H9 (cell line): Measurements from ENCODE around the gene NGB. TPM values are rescaled to one million over a fixed set of nuclear protein-coding genes. Genes with fewer than 3 reads are reported as not detected.

Experiments
- DNase-seq: peaks from one replicate; pipeline ENCODE4 v3.0.0-alpha.2; 2017
- H2AFZ ChIP-seq: one replicate; pipeline ENCODE4 v1.6.1; 2013; ENCODE audit warnings: mild to moderate bottlenecking, low read length, control low read depth, moderate library complexity
- H2AK5ac ChIP-seq: 2 replicates; pipeline ENCODE4 v1.6.1; 2013; ENCODE audit warnings: low read length, control low read depth, mixed read lengths; ENCODE audit not compliant: insufficient read length
- H2BK120ac ChIP-seq: one replicate; pipeline ENCODE4 v1.6.1; 2013; ENCODE audit warnings: low read depth, mild to moderate bottlenecking, low read length, control low read depth, inconsistent platforms; ENCODE audit not compliant: poor library complexity, severe bottlenecking
- H2BK12ac ChIP-seq: 2 replicates; pipeline ENCODE4 v1.6.1; 2013; ENCODE audit warnings: low read length, control low read depth, mixed read lengths, low read depth; ENCODE audit not compliant: insufficient read length
- H2BK15ac ChIP-seq: 2 replicates; pipeline ENCODE4 v1.6.1; 2013; ENCODE audit warnings: low read depth, low read length, control low read depth
- H2BK20ac ChIP-seq: one replicate; pipeline ENCODE4 v1.6.1; 2013; ENCODE audit warnings: low read depth, mild to moderate bottlenecking, low read length, control low read depth, inconsistent platforms; ENCODE audit not compliant: poor library complexity, severe bottlenecking
- H2BK5ac ChIP-seq: 2 replicates; pipeline ENCODE4 v1.6.1; 2013; ENCODE audit warnings: low read length, control low read depth, mixed read lengths; ENCODE audit not compliant: insufficient read length
- H3K14ac ChIP-seq: 2 replicates; pipeline ENCODE4 v1.6.1; 2013; ENCODE audit warnings: low read length, control low read depth; ENCODE audit not compliant: insufficient read depth
- H3K18ac ChIP-seq: 2 replicates; pipeline ENCODE4 v1.6.1; 2013; ENCODE audit warnings: low read depth, mild to moderate bottlenecking, mixed read lengths, low read length, control low read depth; ENCODE audit not compliant: insufficient read length
- H3K23ac ChIP-seq: 2 replicates; pipeline ENCODE4 v1.6.1; 2013; ENCODE audit warnings: low read length, control low read depth, mixed read lengths, low read depth; ENCODE audit not compliant: insufficient read length
- H3K23me2 ChIP-seq: 2 replicates; pipeline ENCODE4 v1.6.1; 2013; ENCODE audit warnings: low read depth, mild to moderate bottlenecking, mixed read lengths, low read length, control low read depth; ENCODE audit not compliant: insufficient read length, poor library complexity, severe bottlenecking
- H3K27ac ChIP-seq: 2 replicates; pipeline ENCODE4 v1.5.1; 2013; ENCODE audit warnings: low read length, control low read depth, mixed read lengths, low read depth; ENCODE audit not compliant: insufficient read length
- H3K27me3 ChIP-seq: 2 replicates; pipeline ENCODE4 v1.6.1; 2013; ENCODE audit warnings: low read length, control low read depth, inconsistent platforms; ENCODE audit not compliant: insufficient read depth
- H3K4ac ChIP-seq: 2 replicates; pipeline ENCODE4 v1.6.1; 2013; ENCODE audit warnings: low read depth, mild to moderate bottlenecking, control low read depth, inconsistent platforms, low read length, moderate library complexity
- H3K4me1 ChIP-seq: 2 replicates; pipeline ENCODE4 v1.6.1; 2013; ENCODE audit warnings: low read length, control low read depth, inconsistent platforms; ENCODE audit not compliant: insufficient read depth
- H3K4me2 ChIP-seq: 2 replicates; pipeline ENCODE4 v1.6.1; 2013; ENCODE audit warnings: low read length, control low read depth, mixed read lengths; ENCODE audit not compliant: insufficient read length, insufficient read depth
- H3K56ac ChIP-seq: 2 replicates; pipeline ENCODE4 v1.6.1; 2013; ENCODE audit warnings: low read depth, mild to moderate bottlenecking, mixed read lengths, low read length, control low read depth; ENCODE audit not compliant: insufficient read length
- H3K79me1 ChIP-seq: 2 replicates; pipeline ENCODE4 v1.6.1; 2013; ENCODE audit warnings: low read depth, mild to moderate bottlenecking, moderate library complexity, low read length, control low read depth, inconsistent platforms; ENCODE audit not compliant: insufficient read depth, poor library complexity, severe bottlenecking
- H3K79me2 ChIP-seq: 2 replicates; pipeline ENCODE4 v1.6.1; 2013; ENCODE audit warnings: low read length, control low read depth, inconsistent platforms; ENCODE audit not compliant: insufficient read depth
- H3K9ac ChIP-seq: 2 replicates; pipeline ENCODE4 v1.6.1; 2013; ENCODE audit warnings: low read length, control low read depth, mixed read lengths; ENCODE audit not compliant: insufficient read length; ENCODE audit errors: extremely low read depth
- H3K9me3 ChIP-seq: one replicate; pipeline ENCODE4 v1.6.1; 2013; ENCODE audit warnings: low read depth, low read length, inconsistent platforms; ENCODE audit not compliant: control insufficient read depth
- H3T11ph ChIP-seq: one replicate; pipeline ENCODE4 v1.6.1; 2013; ENCODE audit warnings: mild to moderate bottlenecking, low read length, control low read depth, inconsistent platforms
- H4K20me1 ChIP-seq: one replicate; pipeline ENCODE4 v1.6.1; 2013; ENCODE audit not compliant: control insufficient read depth, insufficient read length, insufficient read depth
- H4K5ac ChIP-seq: 2 replicates; pipeline ENCODE4 v1.6.1; 2013; ENCODE audit warnings: low read depth, mild to moderate bottlenecking, mixed read lengths, low read length, control low read depth; ENCODE audit not compliant: insufficient read length
- H4K8ac ChIP-seq: replicated peaks from 2 replicates; pipeline ENCODE4 v1.6.1; 2013; ENCODE audit warnings: low read length, control low read depth, mixed read lengths, low read depth; ENCODE audit not compliant: insufficient read length
- H4K91ac ChIP-seq: 2 replicates; pipeline ENCODE4 v1.6.1; 2013; ENCODE audit warnings: low read depth, mild to moderate bottlenecking, moderate library complexity, mixed read lengths, low read length, control low read depth; ENCODE audit not compliant: insufficient read length
- H3K27ac Mint-ChIP-seq, 3 experiments: 2 replicates in 2 of 3; 3 replicates in 1 of 3; pipeline ENCODE4 v1.8.0; 2020 to 2021; ENCODE audit warnings: mixed read lengths in 3 of 3, mild to moderate bottlenecking in 1 of 3, moderate library complexity in 1 of 3
- H3K27me3 Mint-ChIP-seq: 2 replicates; pipeline ENCODE4 v1.8.0; 2021; ENCODE audit warnings: low read depth, mild to moderate bottlenecking, moderate library complexity, mixed read lengths
- H3K36me3 Mint-ChIP-seq, 3 experiments: 2 replicates in 2 of 3; 3 replicates in 1 of 3; pipeline ENCODE4 v1.8.0; 2020 to 2021; ENCODE audit warnings: low read depth in 3 of 3, mixed read lengths in 3 of 3; ENCODE audit not compliant: insufficient read depth in 1 of 3
- H3K4me1 Mint-ChIP-seq, 2 experiments: 2 replicates each; pipeline ENCODE4 v1.8.0; 2020; ENCODE audit warnings: mixed read lengths in 2 of 2
- H3K4me3 Mint-ChIP-seq, 2 experiments: 2 replicates in 1 of 2; 3 replicates in 1 of 2; pipeline ENCODE4 v1.8.0; 2020 to 2021; ENCODE audit warnings: mild to moderate bottlenecking in 2 of 2, mixed read lengths in 2 of 2, moderate library complexity in 1 of 2
- H3K9me3 Mint-ChIP-seq, 2 experiments: 2 replicates in 1 of 2; 3 replicates in 1 of 2; pipeline ENCODE4 v1.8.0; 2020; ENCODE audit warnings: mild to moderate bottlenecking in 2 of 2, mixed read lengths in 2 of 2, moderate library complexity in 1 of 2
- CTCF ChIP-seq: fragments of 200-600 bp; sonication (generic); conservative IDR thresholded peaks from 3 replicates; pipeline ENCODE4 v1.8.0; 2021; ENCODE audit warnings: antibody characterized with exemption, mild to moderate bottlenecking
- WGBS: extraction: QIAGEN DNeasy Blood & Tissue Kit; methylation state at CpG from one replicate; pipeline ENCODE4 v1.1.7; 2013; ENCODE audit warnings: missing lambda C conversion rate, low lambda C conversion rate, mixed read lengths; ENCODE audit not compliant: insufficient read length; ENCODE audit errors: extremely low coverage; 5-methylcytosine and 5-hydroxymethylcytosine counted together
- total RNA-seq: library from RNA; stranded (reverse); gene quantifications from 2 replicates; pipeline ENCODE4 v1.2.1, GENCODE V29; 2021

The NGB gene
- total RNA-seq, 1 experiment from 2014 or later = 0.26 TPM

GRCh38 chr14:77253333-77254190 is 17.4 kb downstream of the NGB start:
- no peak for DNase-seq
- Histone ChIP-seq H2AK5ac (no peak overlapping the region), H3K79me1 (no peaks in the 10 kb centered on the region), H3K27me3 (no peaks in the 10 kb centered on the region), H2BK20ac (no peak overlapping the region), H3K56ac (no peak overlapping the region), H2AFZ (no peak overlapping the region), H3K4me2 (no peak overlapping the region), H3K4ac (no peak overlapping the region), H3K23ac (no peak overlapping the region), H2BK5ac (no peak overlapping the region), H4K8ac (no peak overlapping the region), H4K91ac (no peak overlapping the region), H4K20me1 (no peaks in the 10 kb centered on the region), H3K27ac (no peak overlapping the region), H3K18ac (no peak overlapping the region), H3K23me2 (no peaks in the 10 kb centered on the region), H3K4me1 (no peaks in the 10 kb centered on the region), H2BK12ac (no peak overlapping the region), H2BK15ac (no peak overlapping the region), H4K5ac (no peak overlapping the region), H3K9me3 (no peaks in the 10 kb centered on the region), H3K14ac (no peak overlapping the region; the same call in 1 of the 2 replicates), H3K79me2 (no peaks in the 10 kb centered on the region), H2BK120ac (no peak overlapping the region), H3K9ac (no peak overlapping the region), H3T11ph (no peak overlapping the region)
- no peaks in the 10 kb centered on the region for H3K9me3 Mint-ChIP-seq
- no peaks in the 10 kb centered on the region for H3K36me3 Mint-ChIP-seq
- H3K27ac Mint-ChIP-seq = peak overlapping the region in 1 of 3 experiments; percentile 82; a peak in 1 of 7 replicates
- H3K4me3 Mint-ChIP-seq = no peak overlapping the region
- no CpG with 5 or more reads among the region's 20 CpGs for WGBS
- no peaks in the 10 kb centered on the region for H3K27me3 Mint-ChIP-seq
- H3K4me1 Mint-ChIP-seq = no peaks in the 10 kb centered on the region
- no peak for TF ChIP-seq CTCF
